Endothelial cell of umbilical vein (primary cell): ENCODE data around the gene HRK. TPM values are rescaled to one million over a fixed set of nuclear protein-coding genes. Genes with fewer than 3 reads are reported as not detected.

ENCODE experiments used
- BruUV-seq: library from RNA; stranded (reverse); fragments of 400-500 nt; replicated peaks from 2 replicates; lab custom pipeline; 2021; lab: Mats Ljungman, UMichigan
- CTCF ChIA-PET: fragments of 300-600, 350-600 bp; sonication (Branson Sonifier 250); formaldehyde crosslinking; loops from one replicate; lab custom pipeline; 2021; ENCODE audit warnings: antibody characterized with exemption, inconsistent platforms; lab: Charles Lee
- POLR2A ChIA-PET: fragments of 300-600, 350-600 bp; sonication (Branson Sonifier 250); formaldehyde crosslinking; loops from one replicate; lab custom pipeline; 2021; ENCODE audit warnings: antibody characterized with exemption, inconsistent platforms; lab: Charles Lee
- DNase-seq: peaks from one replicate; pipeline ENCODE4 v3.0.0-alpha.2; 2011; ENCODE audit warnings: low read depth, low spot score
- FAIRE-seq: peaks from 2 replicates; lab custom pipeline; 2011; peaks lifted over from hg19 to GRCh38; lab: Jason Lieb, UNC
- H2AFZ ChIP-seq: 2 replicates; pipeline ENCODE4 v1.6.0; 2012; ENCODE audit warnings: low read depth, low read length, control low read depth, inconsistent platforms
- H3K27ac ChIP-seq: 2 replicates; pipeline ENCODE4 v1.5.1; 2011; ENCODE audit warnings: low read depth, mild to moderate bottlenecking, control low read depth, low read length, moderate library complexity; ENCODE audit not compliant: insufficient read depth
- H3K27me3 ChIP-seq, 2 experiments: 2 replicates each; pipeline versions ENCODE4 v1.6.0 to v1.6.1; 2011; ENCODE audit warnings: low read length in 2 of 2, mixed read lengths in 1 of 2; ENCODE audit not compliant: control insufficient read depth in 2 of 2, insufficient read depth in 2 of 2
- H3K36me3 ChIP-seq, 2 experiments: 2 replicates in 1 of 2; 3 replicates in 1 of 2; pipeline ENCODE4 v1.5.1; 2011; ENCODE audit warnings: low read length in 2 of 2, mild to moderate bottlenecking in 1 of 2, moderate library complexity in 1 of 2; ENCODE audit not compliant: control insufficient read depth in 2 of 2, insufficient read depth in 2 of 2; ENCODE audit errors: extremely low read depth in 1 of 2
- H3K4me1 ChIP-seq: 3 replicates; pipeline ENCODE4 v1.5.1; 2011; ENCODE audit warnings: mild to moderate bottlenecking, low read length; ENCODE audit not compliant: control insufficient read depth, insufficient read depth; ENCODE audit errors: extremely low read depth
- H3K4me2 ChIP-seq: 2 replicates; pipeline ENCODE4 v1.6.1; 2011; ENCODE audit warnings: low read length, control low read depth, mixed read lengths; ENCODE audit not compliant: insufficient read depth
- H3K4me3 ChIP-seq, 3 experiments: fragments of 200-600 bp in 1 of 3; sonication (generic), shearing (Covaris generic) in 1 of 3; replicated peaks in 1 of 3; 2 replicates each; pipeline ENCODE4 v1.5.1; 2011 to 2016; ENCODE audit warnings: control low read depth in 3 of 3, low read length in 3 of 3, mild to moderate bottlenecking in 2 of 3, inconsistent platforms in 1 of 3, low read depth in 1 of 3, moderate library complexity in 1 of 3; ENCODE audit not compliant: insufficient read depth in 1 of 3
- H3K79me2 ChIP-seq: 2 replicates; pipeline ENCODE4 v1.6.0; 2012; ENCODE audit warnings: low read length, inconsistent platforms; ENCODE audit not compliant: control insufficient read depth, insufficient read depth
- H3K9ac ChIP-seq: replicated peaks from 2 replicates; pipeline ENCODE3; 2011; ENCODE audit warnings: low read length, control low read depth; ENCODE audit not compliant: insufficient read depth; ENCODE audit errors: extremely low read depth
- H3K9me1 ChIP-seq: replicated peaks from 3 replicates; pipeline ENCODE4 v1.6.0; 2011; ENCODE audit warnings: mild to moderate bottlenecking, low read length; ENCODE audit not compliant: control insufficient read depth, insufficient read depth; ENCODE audit errors: extremely low read depth
- H3K9me3 ChIP-seq: replicated peaks from 2 replicates; pipeline ENCODE4 v1.5.1; 2012; ENCODE audit warnings: low read length, inconsistent platforms; ENCODE audit not compliant: control insufficient read depth, insufficient read depth
- H4K20me1 ChIP-seq: replicated peaks from 2 replicates; pipeline ENCODE3; 2011; ENCODE audit warnings: mild to moderate bottlenecking, low read length; ENCODE audit not compliant: control insufficient read depth, insufficient read depth; ENCODE audit errors: extremely low read depth
- CTCF ChIP-seq, 2 donors: IDR thresholded peaks; 1 replicate in 1 of 2; 2 replicates in 1 of 2; pipeline ENCODE4 v1.5.1; 2011; ENCODE audit warnings: low read length in 2 of 2, mild to moderate bottlenecking in 2 of 2, moderate library complexity in 2 of 2, control low read depth in 1 of 2, inconsistent platforms in 1 of 2, low read depth in 1 of 2; ENCODE audit not compliant: insufficient read depth in 1 of 2; ENCODE audit errors: extremely low read depth in 1 of 2
- FOS ChIP-seq: IDR thresholded peaks from 2 replicates; pipeline ENCODE4 v1.6.1; 2011; ENCODE audit warnings: mild to moderate bottlenecking, low read length, moderate library complexity, borderline replicate concordance; ENCODE audit not compliant: insufficient read depth
- GATA2 ChIP-seq: IDR thresholded peaks from 2 replicates; pipeline ENCODE4 v1.7.0; 2011; ENCODE audit warnings: low read depth, mild to moderate bottlenecking, moderate library complexity, mixed read lengths, low read length; ENCODE audit not compliant: insufficient read length, insufficient read depth
- MAX ChIP-seq: IDR thresholded peaks from 2 replicates; pipeline ENCODE4 v1.6.1; 2011; ENCODE audit not compliant: insufficient read depth, insufficient read length
- MYC ChIP-seq: IDR thresholded peaks from one replicate; pipeline ENCODE4 v1.6.1; 2011; ENCODE audit warnings: mild to moderate bottlenecking, low read depth, low read length
- POLR2A ChIP-seq: IDR thresholded peaks from 2 replicates; pipeline ENCODE4 v1.6.1; 2012; ENCODE audit warnings: low read depth, mild to moderate bottlenecking, control low read depth, low read length
- dilution Hi-C: fragments of 300-500 bp; cut with MboI; formaldehyde crosslinking; loops from one replicate; pipeline ENCODE4 v1.15.0; 2019; ENCODE audit warnings: low sequenced_read_pairs; ENCODE audit not compliant: extremely low pct_ligation_motif_present
- intact Hi-C: fragments of 100-400 bp; cut with micrococcal nuclease; formaldehyde crosslinking; loops from one replicate; pipeline ENCODE4 v1.10.0; 2022
- polyA plus RNA-seq, 4 experiments: library from polyadenylated mRNA; depleted of rRNA in 3 of 4; stranded (reverse) in 3 of 4; unstranded in 1 of 4; fragments of >200 nt; gene quantifications; 2 replicates each; pipeline versions ENCODE4 v1.2.1 to v1.2.3, GENCODE V29; 2011 to 2012; ENCODE audit warnings: missing spikeins in 1 of 4
- total RNA-seq: library from RNA; stranded (reverse); gene quantifications from 2 replicates; pipeline ENCODE4 v1.2.3, GENCODE V29; 2021

The HRK gene
- total and polyA plus RNA-seq, 2 donors (not counting 3 experiments of a cell fraction or from before 2014, with no cell fraction given), result not detected

GRCh38 chr12:116806845-116807440 is 74.3 kb downstream of the HRK start:
- Histone ChIP-seq H3K4me1 (no peaks in the 10 kb centered on the region), H3K27ac (no peak overlapping the region), H3K27me3 (no peaks in the 10 kb centered on the region), H3K36me3 (no peaks in the 10 kb centered on the region), H3K79me2 (no peaks in the 10 kb centered on the region), H3K9ac (no peak overlapping the region), H3K4me2 (no peak overlapping the region), H4K20me1 (no peaks in the 10 kb centered on the region), H3K4me3 (no peak overlapping the region), H3K9me1 (no peaks in the 10 kb centered on the region), H3K9me3 (no peaks in the 10 kb centered on the region), H2AFZ (no peak overlapping the region)
- CTCF ChIA-PET, result interaction anchor here (0.6 kb wide), 1 partner anchor 1085 kb away, joined by 4 read pairs; no protein-coding TSS in a partner anchor
- DNase-seq (no peak), FAIRE-seq (no peak)
- BruUV-seq, result no TSS peak
- dilution Hi-C loops (no loop called here), intact Hi-C loops (no loop called here)
- POLR2A ChIA-PET, result interaction anchor here (0.6 kb wide), 1 partner anchor 17 kb away, joined by 3 read pairs; no protein-coding TSS in a partner anchor
- no peak for TF ChIP-seq CTCF (IDR thresholded peaks at IDR 0.05; ENCODE audit: extremely low read depth in 1 of 2, insufficient read depth in 1 of 2, low read depth in 1 of 2, low read length in 2 of 2)
- TF ChIP-seq GATA2, result no peak
- TF ChIP-seq POLR2A, result no peak
- no peak for TF ChIP-seq FOS
- no peak for TF ChIP-seq MYC
- no peak for TF ChIP-seq MAX

Other genes starting within 250 kb of the HRK start
- 40.4 and 50.0 TPM in 2 replicates for gene SPRING1, start 143.4 kb downstream of the HRK start, total RNA-seq
- gene SPRING1, start 143.4 kb downstream of the HRK start, polyA plus RNA-seq, result 17.5 and 20.2 TPM in 2 replicates
- 5.1 and 6.6 TPM in 2 replicates for gene RNFT2, start 143.1 kb downstream of the HRK start, total RNA-seq
- gene RNFT2, start 143.1 kb downstream of the HRK start, polyA plus RNA-seq, result 1.4 and 1.7 TPM in 2 replicates
- gene FBXW8, start 29.5 kb upstream of the HRK start, total RNA-seq, result 15.4 and 16.9 TPM in 2 replicates
- 15.4 and 15.7 TPM in 2 replicates for gene FBXW8, start 29.5 kb upstream of the HRK start, polyA plus RNA-seq
- gene TESC, start 218.0 kb upstream of the HRK start, total RNA-seq, result 0.40 TPM in 1 of 2 replicates, not detected in the other
- 0.26 and 0.40 TPM in 2 replicates for gene TESC, start 218.0 kb upstream of the HRK start, polyA plus RNA-seq